IMR-90 (cell line): Measurements from ENCODE around the gene OSTN. TPM values are rescaled to one million over a fixed set of nuclear protein-coding genes. Genes with fewer than 3 reads are reported as not detected.

Source experiments
- ATAC-seq: fragments of 200-7000 bp; cut with Tn5 transposase; 2 replicates; pipeline ENCODE4 v1.9.1; 2020; ENCODE audit warnings: low read depth, mild to moderate bottlenecking, moderate library complexity
- BruUV-seq: library from RNA; stranded (reverse); fragments of 400-500 nt; replicated peaks from 2 replicates; lab custom pipeline; 2021; lab: Mats Ljungman, UMichigan
- CTCF ChIA-PET: fragments of 300-600 bp; formaldehyde crosslinking; extraction: SDS; loops from one replicate; lab custom pipeline; 2021; ENCODE audit warnings: antibody characterized with exemption; lab: Yijun Ruan, JAX
- POLR2A ChIA-PET: fragments of 300-600 bp; sonication (Branson Sonifier 250); formaldehyde crosslinking; loops from one replicate; lab custom pipeline; 2022; ENCODE audit warnings: antibody characterized with exemption; ENCODE audit not compliant: unreplicated experiment; lab: Charles Lee
- DNase-seq: peaks from one replicate; pipeline ENCODE4 v3.0.0; 2013
- H2AFZ ChIP-seq: replicated peaks from 2 replicates; pipeline ENCODE3; 2013; ENCODE audit warnings: low read length, mild to moderate bottlenecking; ENCODE audit not compliant: poor library complexity
- H2AK5ac ChIP-seq: 2 replicates; pipeline ENCODE4 v1.6.1; 2013; ENCODE audit warnings: low read depth, low read length, inconsistent platforms
- H2AK9ac ChIP-seq: replicated peaks from 2 replicates; pipeline ENCODE3; 2013; ENCODE audit warnings: mild to moderate bottlenecking, low read depth, low read length, moderate library complexity; ENCODE audit not compliant: poor library complexity
- H2BK120ac ChIP-seq: 2 replicates; pipeline ENCODE4 v1.6.1; 2013; ENCODE audit warnings: low read depth, low read length, inconsistent platforms
- H2BK15ac ChIP-seq: 3 replicates; pipeline ENCODE4 v1.6.1; 2013; ENCODE audit warnings: low read depth, low read length, inconsistent platforms
- H2BK20ac ChIP-seq: 2 replicates; pipeline ENCODE4 v1.6.1; 2013; ENCODE audit warnings: low read depth, mild to moderate bottlenecking, inconsistent platforms, low read length, moderate library complexity
- H2BK5ac ChIP-seq: 2 replicates; pipeline ENCODE4 v1.6.1; 2013; ENCODE audit warnings: mild to moderate bottlenecking, low read depth, low read length, inconsistent platforms; ENCODE audit not compliant: poor library complexity, severe bottlenecking
- H3K14ac ChIP-seq: replicated peaks from 2 replicates; pipeline ENCODE4 v1.6.1; 2013; ENCODE audit warnings: low read depth, low read length, inconsistent platforms
- H3K18ac ChIP-seq: 2 replicates; pipeline ENCODE4 v1.6.1; 2013; ENCODE audit warnings: low read depth, low read length, control low read depth
- H3K23ac ChIP-seq: 2 replicates; pipeline ENCODE4 v1.6.1; 2013; ENCODE audit warnings: low read depth, low read length, inconsistent platforms
- H3K27ac ChIP-seq: 2 replicates; pipeline ENCODE4 v1.5.1; 2013; ENCODE audit warnings: mild to moderate bottlenecking, control low read depth, low read length; ENCODE audit not compliant: insufficient read depth
- H3K27me3 ChIP-seq: 2 replicates; pipeline ENCODE4 v1.6.1; 2013; ENCODE audit warnings: low read length; ENCODE audit not compliant: control insufficient read depth, insufficient read depth
- H3K36me3 ChIP-seq: 2 replicates; pipeline ENCODE4 v1.6.1; 2013; ENCODE audit warnings: low read length, mixed read lengths; ENCODE audit not compliant: control insufficient read depth, insufficient read depth
- H3K4ac ChIP-seq: 2 replicates; pipeline ENCODE4 v1.6.1; 2013; ENCODE audit warnings: low read depth, low read length, inconsistent platforms
- H3K4me1 ChIP-seq: 2 replicates; pipeline ENCODE4 v1.6.1; 2013; ENCODE audit warnings: low read length, mixed read lengths; ENCODE audit not compliant: control insufficient read depth, insufficient read depth
- H3K4me2 ChIP-seq: 2 replicates; pipeline ENCODE4 v1.6.1; 2013; ENCODE audit warnings: low read depth, mild to moderate bottlenecking, control low read depth, low read length, moderate library complexity
- H3K4me3 ChIP-seq: 2 replicates; pipeline ENCODE4 v1.5.1; 2013; ENCODE audit warnings: low read depth, mild to moderate bottlenecking, control low read depth, low read length, moderate library complexity; ENCODE audit not compliant: insufficient read depth
- H3K56ac ChIP-seq: 2 replicates; pipeline ENCODE4 v1.6.1; 2013; ENCODE audit warnings: low read length, inconsistent platforms; ENCODE audit not compliant: insufficient read depth; ENCODE audit errors: extremely low read depth
- H3K79me1 ChIP-seq, 2 experiments: 2 replicates each; pipeline ENCODE4 v1.6.1; 2013; ENCODE audit warnings: low read length in 2 of 2, inconsistent platforms in 1 of 2, low read depth in 1 of 2
- H3K9ac ChIP-seq: 2 replicates; pipeline ENCODE4 v1.6.1; 2013; ENCODE audit warnings: low read depth, low read length, control low read depth
- H3K9me1 ChIP-seq: 2 replicates; pipeline ENCODE4 v1.6.1; 2013; ENCODE audit warnings: low read length, inconsistent platforms; ENCODE audit not compliant: insufficient read depth
- H3K9me3 ChIP-seq: 2 replicates; pipeline ENCODE4 v1.6.1; 2013; ENCODE audit warnings: low read length; ENCODE audit not compliant: control insufficient read depth, insufficient read depth
- H4K20me1 ChIP-seq: 2 replicates; pipeline ENCODE4 v1.6.1; 2013; ENCODE audit warnings: low read length, inconsistent platforms; ENCODE audit not compliant: insufficient read depth
- H4K5ac ChIP-seq: 2 replicates; pipeline ENCODE4 v1.6.1; 2013; ENCODE audit warnings: mild to moderate bottlenecking, low read depth, low read length, control low read depth
- H4K8ac ChIP-seq, 2 experiments: 2 replicates each; pipeline ENCODE4 v1.6.1; 2013; ENCODE audit warnings: low read depth in 2 of 2, low read length in 2 of 2, control low read depth in 1 of 2, inconsistent platforms in 1 of 2
- H4K91ac ChIP-seq: 2 replicates; pipeline ENCODE4 v1.6.1; 2013; ENCODE audit warnings: low read depth, low read length, inconsistent platforms; ENCODE audit not compliant: insufficient read depth
- BHLHE40 ChIP-seq: fragments of 150-350 bp; IDR thresholded peaks from 2 replicates; pipeline ENCODE4 v1.6.1; 2016; ENCODE audit warnings: mild to moderate bottlenecking, low read depth, low read length
- CEBPB ChIP-seq: IDR thresholded peaks from 2 replicates; pipeline ENCODE4 v1.6.1; 2012; ENCODE audit warnings: low read depth, low read length, improper control_type of control experiment
- CHD1 ChIP-seq: IDR thresholded peaks from 2 replicates; pipeline ENCODE4 v1.6.1; 2012; ENCODE audit warnings: low read depth, low read length, improper control_type of control experiment
- FOS ChIP-seq: fragments of 150-350 bp; IDR thresholded peaks from 2 replicates; pipeline ENCODE4 v1.6.1; 2016; ENCODE audit warnings: low read depth, low read length
- MAFK ChIP-seq: IDR thresholded peaks from 2 replicates; pipeline ENCODE4 v1.6.1; 2012; ENCODE audit warnings: low read depth, low read length, improper control_type of control experiment
- NFE2L2 ChIP-seq: fragments of 150-350 bp; IDR thresholded peaks from 2 replicates; pipeline ENCODE4 v1.6.1; 2016; ENCODE audit warnings: low read depth, mild to moderate bottlenecking, low read length
- POLR2A ChIP-seq: IDR thresholded peaks from 2 replicates; pipeline ENCODE4 v1.6.1; 2012; ENCODE audit warnings: mild to moderate bottlenecking, low read depth, low read length
- RAD21 ChIP-seq: IDR thresholded peaks from 2 replicates; pipeline ENCODE4 v1.6.1; 2012; ENCODE audit warnings: low read length, improper control_type of control experiment
- RCOR1 ChIP-seq: IDR thresholded peaks from 2 replicates; pipeline ENCODE4 v1.6.1; 2012; ENCODE audit warnings: mild to moderate bottlenecking, low read length, improper control_type of control experiment; ENCODE audit not compliant: insufficient replicate concordance
- RFX5 ChIP-seq: IDR thresholded peaks from 2 replicates; pipeline ENCODE4 v1.8.0; 2012; ENCODE audit warnings: low read depth, mild to moderate bottlenecking, low read length, moderate library complexity
- WGBS, 2 experiments: methylation state at CpG; one replicate each; pipeline versions ENCODE4 v1.1.5 to v1.1.7; 2013; ENCODE audit warnings: missing lambda C conversion rate in 2 of 2; ENCODE audit not compliant: insufficient read length in 1 of 2; ENCODE audit errors: extremely low coverage in 2 of 2; 5-methylcytosine and 5-hydroxymethylcytosine counted together
- dilution Hi-C: fragments of 300-500 bp; cut with HindIII; formaldehyde crosslinking; loops from one replicate; pipeline ENCODE4 v1.14.3; 2018; ENCODE audit warnings: low sequenced_read_pairs; ENCODE audit not compliant: unreplicated experiment
- in situ Hi-C: fragments of 300-500 bp; cut with MboI; formaldehyde crosslinking; loops from 3 replicates; pipeline ENCODE4 v1.14.3; 2019; ENCODE audit warnings: low sequenced_read_pairs, inconsistent platforms, mixed read lengths
- intact Hi-C: fragments of 100-400 bp; cut with micrococcal nuclease; formaldehyde crosslinking; loops from 2 replicates; pipeline ENCODE4 v1.10.0; 2022
- polyA plus RNA-seq, 3 experiments: library from polyadenylated mRNA; depleted of rRNA; stranded (reverse); fragments of >200 nt; gene quantifications; 2 replicates each; pipeline ENCODE4 v1.2.3, GENCODE V29; 2012; ENCODE audit warnings: low replicate concordance in 1 of 3
- total RNA-seq: library from RNA; depleted of rRNA; stranded (reverse); fragments of >200 nt; gene quantifications from 2 replicates; pipeline ENCODE4 v1.2.3, GENCODE V29; 2012
- TF ChIP-seq, protein P1 (sequence below): conservative IDR thresholded peaks from 2 replicates; pipeline ENCODE4 v1.5.1; 2012; ENCODE audit warnings: mild to moderate bottlenecking, low read depth, low read length, improper control_type of control experiment
- TF ChIP-seq, protein P2 (sequence below): fragments of 150-350 bp; IDR thresholded peaks from 2 replicates; pipeline ENCODE4 v1.6.1; 2017; ENCODE audit warnings: mild to moderate bottlenecking, antibody characterized with exemption, low read length, low read depth

Gene OSTN
- total and polyA plus RNA-seq, 2 of the 4 experiments (the other 2 are of a cell fraction): not detected

DNA sequence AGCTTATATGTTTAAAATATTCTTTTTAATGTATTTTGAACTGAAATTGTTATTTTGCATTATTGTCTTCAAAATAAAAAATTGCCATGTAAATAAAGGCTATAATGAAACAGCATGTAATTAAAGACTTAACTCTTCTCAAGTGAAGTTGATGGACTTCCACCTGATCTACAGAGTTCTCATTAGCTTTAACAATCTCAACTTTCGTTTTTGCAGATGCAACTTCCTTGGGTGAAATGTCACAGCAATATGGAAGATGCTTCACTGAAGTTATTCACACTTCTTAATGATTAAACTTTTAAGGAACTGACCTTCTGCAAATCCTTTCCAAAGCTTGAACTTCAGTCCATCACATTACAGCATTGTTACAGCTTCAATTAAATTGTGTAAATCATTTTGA, 63.6 kb downstream of the OSTN start:
- no peak overlapping the region for H4K5ac ChIP-seq
- BruUV-seq: no TSS peak
- POLR2A ChIA-PET: no interaction called here
- no peaks in the 10 kb centered on the region for H3K4me1 ChIP-seq
- no peak overlapping the region for H2AK9ac ChIP-seq
- intact Hi-C loops (no loop called here), in situ Hi-C loops (no loop called here), dilution Hi-C loops (no loop called here)
- H2AFZ ChIP-seq: no peak overlapping the region
- H2BK15ac ChIP-seq: no peak overlapping the region
- H4K91ac ChIP-seq: no peak overlapping the region
- H3K18ac ChIP-seq: no peak overlapping the region
- no peaks in the 10 kb centered on the region for H3K9me3 ChIP-seq
- no peak overlapping the region for H4K8ac ChIP-seq
- no peak overlapping the region for H3K14ac ChIP-seq
- H2BK5ac ChIP-seq: no peak overlapping the region
- H3K23ac ChIP-seq: no peak overlapping the region
- no peak overlapping the region for H3K4me3 ChIP-seq
- no peaks in the 10 kb centered on the region for H3K9me1 ChIP-seq
- ATAC-seq (no peak), DNase-seq (no peak)
- no peak overlapping the region for H3K27ac ChIP-seq
- no peaks in the 10 kb centered on the region for H3K79me1 ChIP-seq
- H3K9ac ChIP-seq: no peak overlapping the region
- TF ChIP-seq CHD1 (no peak), BHLHE40 (no peak), RAD21 (no peak), MAFK (no peak), RFX5 (no peak), RCOR1 (no peak), FOS (no peak), NFE2L2 (no peak), CEBPB (no peak), POLR2A (no peak)
- TF ChIP-seq, protein P1, sequence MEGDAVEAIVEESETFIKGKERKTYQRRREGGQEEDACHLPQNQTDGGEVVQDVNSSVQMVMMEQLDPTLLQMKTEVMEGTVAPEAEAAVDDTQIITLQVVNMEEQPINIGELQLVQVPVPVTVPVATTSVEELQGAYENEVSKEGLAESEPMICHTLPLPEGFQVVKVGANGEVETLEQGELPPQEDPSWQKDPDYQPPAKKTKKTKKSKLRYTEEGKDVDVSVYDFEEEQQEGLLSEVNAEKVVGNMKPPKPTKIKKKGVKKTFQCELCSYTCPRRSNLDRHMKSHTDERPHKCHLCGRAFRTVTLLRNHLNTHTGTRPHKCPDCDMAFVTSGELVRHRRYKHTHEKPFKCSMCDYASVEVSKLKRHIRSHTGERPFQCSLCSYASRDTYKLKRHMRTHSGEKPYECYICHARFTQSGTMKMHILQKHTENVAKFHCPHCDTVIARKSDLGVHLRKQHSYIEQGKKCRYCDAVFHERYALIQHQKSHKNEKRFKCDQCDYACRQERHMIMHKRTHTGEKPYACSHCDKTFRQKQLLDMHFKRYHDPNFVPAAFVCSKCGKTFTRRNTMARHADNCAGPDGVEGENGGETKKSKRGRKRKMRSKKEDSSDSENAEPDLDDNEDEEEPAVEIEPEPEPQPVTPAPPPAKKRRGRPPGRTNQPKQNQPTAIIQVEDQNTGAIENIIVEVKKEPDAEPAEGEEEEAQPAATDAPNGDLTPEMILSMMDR: no peak
- TF ChIP-seq, protein P2, sequence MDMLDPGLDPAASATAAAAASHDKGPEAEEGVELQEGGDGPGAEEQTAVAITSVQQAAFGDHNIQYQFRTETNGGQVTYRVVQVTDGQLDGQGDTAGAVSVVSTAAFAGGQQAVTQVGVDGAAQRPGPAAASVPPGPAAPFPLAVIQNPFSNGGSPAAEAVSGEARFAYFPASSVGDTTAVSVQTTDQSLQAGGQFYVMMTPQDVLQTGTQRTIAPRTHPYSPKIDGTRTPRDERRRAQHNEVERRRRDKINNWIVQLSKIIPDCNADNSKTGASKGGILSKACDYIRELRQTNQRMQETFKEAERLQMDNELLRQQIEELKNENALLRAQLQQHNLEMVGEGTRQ: no peak
- CTCF ChIA-PET: interaction anchor here (0.6 to 0.8 kb wide), 2 partner anchors 12 to 398 kb away, joined by 3 to 4 read pairs; no protein-coding TSS in a partner anchor
- H3K4me2 ChIP-seq: no peak overlapping the region
- H3K4ac ChIP-seq: no peak overlapping the region
- H3K27me3 ChIP-seq: no peaks in the 10 kb centered on the region
- H3K56ac ChIP-seq: no peak overlapping the region
- no peaks in the 10 kb centered on the region for H4K20me1 ChIP-seq
- no peaks in the 10 kb centered on the region for H3K36me3 ChIP-seq
- no peak overlapping the region for H2BK20ac ChIP-seq
- WGBS, 2 experiments: no CpG with 5 or more reads among the region's 1 CpG
- no peak overlapping the region for H2AK5ac ChIP-seq
- no peak overlapping the region for H2BK120ac ChIP-seq
